ENCODE data around the gene NPIPA1. TPM values are rescaled to one million over a fixed set of nuclear protein-coding genes. Genes with fewer than 3 reads are reported as not detected.
A peak's percentile ranks its signal among the peaks of the same experiment; 100 is the strongest.
"Not testable (repeated sequence)": the region's sequence is repeated elsewhere in the genome, so short reads cannot be mapped to it uniquely, and the experiment has no call there.

Gene NPIPA1
- total RNA-seq, 1 donor from 2014 or later, result 90.9 TPM

DNA sequence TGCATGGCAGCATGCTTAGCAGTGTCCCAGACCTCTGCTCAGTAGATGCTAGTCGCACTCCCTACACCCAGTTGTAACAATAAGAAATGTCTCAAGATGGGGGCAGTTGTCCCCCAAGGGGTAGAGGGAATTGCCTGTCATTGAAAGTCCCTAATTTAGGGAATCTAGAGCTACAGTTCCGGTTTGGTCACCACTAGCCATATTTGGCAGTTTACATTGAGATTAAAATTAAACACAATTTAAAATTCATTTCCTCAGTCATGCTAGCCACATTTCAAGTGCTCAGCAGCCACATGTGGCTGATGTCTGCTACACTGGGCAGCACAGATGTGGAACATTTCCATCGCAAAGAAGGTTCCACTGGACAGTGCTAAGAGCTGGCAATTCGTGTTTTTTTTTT, 41.7 kb downstream of the NPIPA1 start:
- H3K9me3 ChIP-seq; ATAC-seq; H3K27me3 ChIP-seq (ENCODE audit: low read depth); H3K27ac ChIP-seq; H3K4me3 ChIP-seq; H3K36me3 ChIP-seq; DNase-seq; intact Hi-C loops (cut with DNase I): not testable (repeated sequence)
- H3K4me1 ChIP-seq, result peaks cover 32% of the 10 kb centered on the region

DNA sequence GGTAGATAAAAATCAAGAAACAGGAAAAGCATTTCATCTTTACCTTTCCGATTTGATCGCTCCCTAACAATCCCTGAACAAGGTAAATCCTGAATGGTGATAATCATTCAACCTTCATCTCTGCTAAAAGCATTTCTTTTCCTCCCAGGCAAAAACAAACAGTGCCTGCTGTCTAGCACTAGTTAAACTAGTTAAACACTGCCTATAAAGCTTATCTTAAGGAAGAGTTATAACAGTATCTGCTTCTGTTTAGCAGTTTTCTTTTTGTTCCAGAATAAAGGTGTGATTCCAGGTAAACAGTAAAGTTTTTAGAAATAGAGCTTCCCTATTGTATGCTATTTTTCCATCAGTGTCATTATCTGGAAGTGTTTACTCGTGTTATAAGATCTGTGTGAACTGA, 44.0 kb downstream of the NPIPA1 start:
- H3K4me3 ChIP-seq; H3K27me3 ChIP-seq (ENCODE audit: low read depth); H3K27ac ChIP-seq; intact Hi-C loops (cut with DNase I); ATAC-seq; DNase-seq; H3K9me3 ChIP-seq: not testable (repeated sequence)
- Histone ChIP-seq H3K4me1 (peaks cover 21% of the 10 kb centered on the region), H3K36me3 (peaks cover 17% of the 10 kb centered on the region)

DNA sequence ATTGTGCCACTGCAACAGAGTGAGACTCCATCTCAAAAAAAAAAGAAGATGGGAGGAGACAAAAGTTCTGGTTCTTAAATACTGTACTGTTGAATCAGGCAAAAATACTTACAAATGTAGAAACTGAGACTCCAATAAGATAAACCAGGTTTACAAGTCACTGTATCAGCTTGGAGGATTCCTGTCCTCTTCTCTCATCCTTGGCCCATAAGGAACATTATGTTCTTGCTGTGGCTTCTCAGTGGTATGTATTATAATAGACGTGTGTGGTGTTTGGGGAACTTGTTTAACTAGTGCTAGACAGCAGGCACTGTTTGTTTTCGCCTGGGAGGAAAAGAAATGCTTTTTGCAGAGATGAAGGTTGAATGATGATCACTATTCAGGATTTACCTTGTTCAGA, 45.3 kb downstream of the NPIPA1 start:
- H3K9me3 ChIP-seq; H3K4me1 ChIP-seq; H3K27ac ChIP-seq; DNase-seq; H3K27me3 ChIP-seq (ENCODE audit: low read depth); H3K4me3 ChIP-seq; intact Hi-C loops (cut with DNase I): not testable (repeated sequence)
- H3K36me3 ChIP-seq, result peaks cover 24% of the 10 kb centered on the region
- peak; percentile 48 to 61 for ATAC-seq

DNA sequence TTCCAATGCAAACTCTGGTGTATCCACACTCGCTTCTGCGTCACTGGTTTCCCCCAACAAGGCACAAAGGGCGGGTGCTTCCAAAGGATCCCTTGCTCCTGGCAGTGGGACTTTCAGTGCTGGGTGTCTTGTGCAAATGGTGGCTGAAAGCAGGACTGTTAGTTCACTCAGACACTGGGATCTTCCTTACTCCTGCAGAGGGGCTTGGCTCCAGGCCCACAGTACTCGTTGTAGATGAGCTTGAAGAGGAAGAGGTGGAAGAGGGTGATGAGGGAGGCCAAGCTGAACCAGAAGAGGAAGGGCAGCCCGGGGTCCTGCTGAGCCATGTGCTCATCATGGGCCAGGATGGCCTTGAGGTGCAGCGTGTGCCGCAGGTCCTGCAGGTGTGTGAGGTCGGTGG, 50.8 kb downstream of the NPIPA1 start:
- H3K9me3 ChIP-seq; H3K4me3 ChIP-seq; intact Hi-C loops (cut with DNase I); H3K27ac ChIP-seq; DNase-seq; H3K4me1 ChIP-seq; H3K27me3 ChIP-seq (ENCODE audit: low read depth): not testable (repeated sequence)
- peak; percentile 12 to 13 for ATAC-seq
- H3K36me3 ChIP-seq, result peaks cover 38% of the 10 kb centered on the region

DNA sequence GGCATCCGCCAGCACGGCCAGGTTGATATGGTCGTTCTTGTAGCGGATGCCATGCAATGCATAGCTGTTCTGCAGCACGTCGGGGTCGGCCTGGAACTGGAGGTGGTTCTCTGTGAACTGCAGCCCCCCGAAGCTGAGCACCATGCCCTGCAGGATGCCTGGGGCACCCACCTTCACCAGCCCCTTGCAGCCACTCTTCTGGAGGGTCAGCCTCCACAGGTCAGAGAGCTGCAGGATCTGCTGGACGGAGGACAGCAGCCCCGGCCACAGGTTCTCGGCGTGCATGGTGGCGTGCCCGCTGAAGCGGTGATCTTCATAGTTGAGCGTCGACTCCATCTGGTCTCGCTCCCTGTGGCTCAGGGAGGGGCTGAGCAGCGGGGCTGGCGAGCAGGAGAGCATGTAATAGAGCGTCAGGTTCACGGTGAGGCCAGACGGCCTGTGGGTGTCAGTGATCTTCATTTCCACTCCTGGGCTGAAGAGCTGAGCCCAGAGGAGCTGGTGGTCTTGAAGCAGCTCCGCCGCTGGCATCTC, 51.5 kb downstream of the NPIPA1 start:
- H3K9me3 ChIP-seq; intact Hi-C loops (cut with DNase I); H3K4me1 ChIP-seq; H3K27me3 ChIP-seq (ENCODE audit: low read depth); DNase-seq; H3K27ac ChIP-seq; H3K4me3 ChIP-seq: not testable (repeated sequence)
- peaks cover 38% of the 10 kb centered on the region for H3K36me3 ChIP-seq
- ATAC-seq, result peak; percentile 16 to 38

DNA sequence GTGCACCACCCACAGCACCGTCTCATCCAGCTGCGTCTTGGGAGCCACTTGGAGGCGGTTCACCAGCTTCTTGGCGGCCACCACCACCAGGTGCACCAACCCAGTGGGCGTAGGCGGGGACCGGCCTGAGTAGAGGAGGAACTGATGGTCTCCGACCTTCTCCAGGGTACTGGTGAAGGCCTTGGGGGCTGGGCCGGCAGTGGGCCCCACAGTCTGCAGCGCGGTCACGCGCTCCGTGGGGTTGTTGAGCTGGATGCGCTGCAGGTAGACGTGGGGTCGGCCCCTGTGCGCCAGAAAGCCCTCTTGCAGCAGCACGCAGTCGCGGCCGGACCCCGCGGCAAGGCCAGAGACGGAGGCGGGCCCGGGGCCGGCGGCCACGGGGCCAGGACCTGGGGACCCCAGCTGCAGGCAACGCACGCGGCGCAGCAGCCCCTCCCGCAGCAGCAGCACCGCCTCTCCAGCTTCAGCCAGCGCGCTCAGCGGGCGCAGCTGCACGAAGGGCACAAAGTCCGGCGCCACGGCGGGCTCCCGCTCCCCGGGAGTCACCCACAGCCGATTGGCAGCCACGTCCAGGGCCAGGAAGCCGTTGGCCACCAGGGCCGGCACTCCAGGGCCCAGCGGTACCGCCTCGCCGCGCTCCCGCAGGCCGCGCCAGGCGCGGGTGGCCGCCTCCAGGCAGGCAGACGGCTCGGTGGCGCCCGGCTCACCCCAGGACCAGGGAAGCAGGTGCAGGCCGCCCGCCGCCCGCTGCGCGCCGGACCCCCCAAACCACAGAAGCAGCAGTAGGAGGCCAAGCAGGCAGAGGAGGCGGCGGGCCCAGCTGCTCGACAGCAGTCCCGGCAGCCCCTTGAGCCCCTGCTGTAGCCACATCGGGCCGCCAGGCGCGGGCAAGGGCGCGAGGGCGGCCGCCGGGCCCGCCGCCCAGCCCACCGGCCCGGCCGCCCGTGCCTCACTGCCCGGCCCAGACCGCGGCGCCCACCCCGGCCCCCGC, 52.3 kb downstream of the NPIPA1 start:
- H3K36me3 ChIP-seq, result peaks cover 36% of the 10 kb centered on the region
- H3K9me3 ChIP-seq; DNase-seq; H3K27me3 ChIP-seq (ENCODE audit: low read depth); H3K4me1 ChIP-seq; H3K4me3 ChIP-seq; intact Hi-C loops (cut with DNase I); H3K27ac ChIP-seq: not testable (repeated sequence)
- ATAC-seq, result peak; percentile 31 to 60

DNA sequence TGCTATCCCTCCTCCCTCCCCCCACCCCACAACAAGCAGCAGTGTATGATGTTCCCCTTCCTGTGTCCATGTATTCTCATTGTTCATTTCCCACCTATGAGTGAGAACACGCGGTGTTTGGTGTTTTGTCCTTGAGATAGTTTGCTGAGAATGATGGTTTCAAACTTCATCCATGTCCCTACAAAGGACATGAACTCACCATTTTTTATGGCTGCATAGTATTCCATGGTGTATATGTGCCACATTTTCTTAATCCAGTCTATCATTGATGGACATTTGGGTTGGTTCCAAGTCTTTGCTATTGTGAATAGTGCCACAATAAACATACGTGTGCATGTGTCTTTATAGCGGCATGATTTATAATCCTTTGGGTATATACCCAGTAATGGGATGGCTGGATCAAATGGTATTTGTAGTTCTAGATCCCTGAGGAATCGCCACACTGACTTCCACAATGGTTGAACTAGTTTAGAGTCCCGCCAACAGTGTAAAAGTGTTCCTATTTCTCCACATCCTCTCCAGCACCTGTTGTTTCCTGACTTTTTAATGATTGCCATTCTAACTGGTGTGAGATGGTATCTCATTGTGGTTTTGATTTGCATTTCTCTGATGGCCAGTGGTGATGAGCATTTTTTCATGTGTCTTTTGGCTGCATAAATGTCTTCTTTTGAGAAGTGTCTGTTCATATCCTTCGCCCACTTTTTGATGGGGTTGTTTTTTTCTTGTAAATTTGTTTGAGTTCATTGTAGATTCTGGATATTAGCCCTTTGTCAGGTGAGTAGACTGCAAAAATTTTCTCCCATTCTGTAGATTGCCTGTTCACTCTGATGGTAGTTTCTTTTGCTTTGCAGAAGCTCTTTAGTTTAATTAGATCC, 56.3 kb downstream of the NPIPA1 start:
- DNase-seq; H3K9me3 ChIP-seq; H3K4me1 ChIP-seq; H3K4me3 ChIP-seq; H3K27ac ChIP-seq; H3K27me3 ChIP-seq (ENCODE audit: low read depth); ATAC-seq; intact Hi-C loops (cut with DNase I): not testable (repeated sequence)
- H3K36me3 ChIP-seq, result peaks cover 19% of the 10 kb centered on the region

DNA sequence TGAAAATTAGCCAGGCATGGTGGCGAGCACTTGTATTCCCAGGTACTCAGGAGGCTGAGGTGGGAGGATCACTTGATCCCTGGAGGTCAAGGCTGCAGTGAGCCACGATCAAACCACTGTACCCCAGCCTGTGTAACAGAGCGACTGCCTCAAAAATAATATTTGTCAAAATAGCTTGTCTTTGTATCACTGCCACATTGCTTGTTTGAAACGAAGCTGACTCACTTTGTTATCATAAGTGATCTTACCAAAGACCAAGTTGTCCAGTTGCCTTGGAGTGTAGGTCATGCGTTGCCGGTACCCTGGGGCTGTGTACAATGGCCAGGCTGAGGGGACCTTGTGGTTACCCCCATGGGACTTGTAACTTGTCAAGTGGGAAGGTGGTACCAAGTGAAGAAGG, 59.5 kb downstream of the NPIPA1 start:
- H3K9me3 ChIP-seq; H3K4me1 ChIP-seq; H3K27me3 ChIP-seq (ENCODE audit: low read depth); DNase-seq; intact Hi-C loops (cut with DNase I); H3K27ac ChIP-seq; H3K4me3 ChIP-seq: not testable (repeated sequence)
- peak in 1 of 2 donors; percentile 9 for ATAC-seq
- peaks cover 39% of the 10 kb centered on the region for H3K36me3 ChIP-seq

DNA sequence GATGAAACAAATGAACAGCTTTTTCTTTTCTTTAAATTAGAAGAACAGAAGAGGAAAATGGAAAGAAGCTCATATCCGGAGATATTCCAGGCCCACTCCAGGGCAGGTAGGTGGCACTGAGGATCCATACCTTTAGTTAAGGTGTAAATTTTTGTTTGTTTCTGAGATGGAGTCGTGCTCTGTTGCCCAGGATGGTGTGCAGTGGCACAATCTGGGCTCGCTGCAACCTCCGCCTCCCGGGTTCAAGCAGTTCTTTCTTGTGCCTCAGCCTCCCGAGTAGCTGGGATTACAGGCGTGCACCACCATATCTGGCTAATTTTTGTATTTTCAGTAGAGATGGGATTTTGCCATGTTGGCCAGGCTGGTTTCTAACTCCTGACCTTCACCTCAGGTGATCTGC, 61.1 kb downstream of the NPIPA1 start:
- intact Hi-C loops (cut with DNase I); H3K4me1 ChIP-seq; H3K9me3 ChIP-seq; H3K4me3 ChIP-seq; H3K27me3 ChIP-seq (ENCODE audit: low read depth); H3K27ac ChIP-seq; ATAC-seq; DNase-seq: not testable (repeated sequence)
- H3K36me3 ChIP-seq, result peaks cover 47% of the 10 kb centered on the region

DNA sequence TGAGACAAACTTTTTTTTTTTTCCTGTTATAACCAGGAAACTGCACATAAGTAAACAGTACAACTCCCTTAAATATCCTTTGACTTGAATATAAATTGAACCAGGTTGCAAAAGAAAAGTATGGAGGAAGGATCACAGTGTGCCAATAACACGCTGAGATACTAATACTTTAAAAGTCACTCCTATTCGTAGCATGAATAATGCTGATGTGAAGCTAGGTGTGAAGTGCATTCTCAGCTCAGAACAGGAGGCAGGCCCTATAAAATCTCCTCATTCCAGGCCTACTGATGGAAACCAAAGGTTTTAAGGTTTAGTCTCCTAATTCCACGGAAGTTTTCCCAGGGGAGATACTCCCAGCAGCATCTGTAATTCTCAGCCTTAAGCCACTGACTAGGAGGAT, 62.6 kb downstream of the NPIPA1 start:
- H3K36me3 ChIP-seq, result peaks cover 61% of the 10 kb centered on the region
- H3K4me1 ChIP-seq; ATAC-seq; H3K27ac ChIP-seq; H3K27me3 ChIP-seq (ENCODE audit: low read depth); H3K9me3 ChIP-seq; intact Hi-C loops (cut with DNase I); H3K4me3 ChIP-seq; DNase-seq: not testable (repeated sequence)

Small RNA genes lying within 50 kb of the gene (microRNA-seq; reads per million reads assigned to microRNA genes)
- gene MIR3180-1 (ENCODE audit: borderline number of aligned reads), result not detected
- not detected for gene MIR3670-1 (ENCODE audit: borderline number of aligned reads)
- not detected for gene MIR6511A1 (ENCODE audit: borderline number of aligned reads)
- gene MIR6770-1 (ENCODE audit: borderline number of aligned reads), result not detected

Other genes with a start within 250 kb of the NPIPA1 start
- 7.1 TPM for gene PLA2G10, start 243.1 kb upstream of the NPIPA1 start, total RNA-seq
- 1.4 TPM for gene NPIPA3, start 234.0 kb upstream of the NPIPA1 start, total RNA-seq
- 8.5 TPM for gene NPIPA2, start 194.9 kb upstream of the NPIPA1 start, total RNA-seq
- 57.7 TPM for gene NOMO1, start 103.7 kb upstream of the NPIPA1 start, total RNA-seq
- gene PDXDC1, start 37.6 kb downstream of the NPIPA1 start, total RNA-seq, result 103 TPM
- gene NTAN1, start 118.6 kb downstream of the NPIPA1 start, total RNA-seq, result 40.7 TPM
- 23.0 TPM for gene RRN3, start 156.8 kb downstream of the NPIPA1 start, total RNA-seq

Measured in lower lobe of right lung (tissue), 2 donors.